SK-N-SH (cell line): ENCODE results near the gene CHST12. TPM values are rescaled to one million over a fixed set of nuclear protein-coding genes. Genes with fewer than 3 reads are reported as not detected.

Source experiments
- CTCF ChIA-PET: fragments of 300-600, 350-600 bp; formaldehyde crosslinking; extraction: SDS; loops from one replicate; lab custom pipeline; 2021; lab: Yijun Ruan, JAX
- POLR2A ChIA-PET: fragments of 350-600 bp; sonication (Branson Sonifier 250); formaldehyde crosslinking; extraction: SDS; loops from one replicate; lab custom pipeline; 2020; ENCODE audit warnings: antibody characterized with exemption, inconsistent platforms; lab: Yijun Ruan, JAX
- DNase-seq: peaks from one replicate; pipeline ENCODE4 v3.0.0; 2012
- H2AFZ ChIP-seq: fragments of 200-600 bp; sonication (generic); 2 replicates; pipeline ENCODE4 v1.8.1; 2016; ENCODE audit warnings: antibody characterized with exemption, mild to moderate bottlenecking, low read depth
- H3F3A ChIP-seq: fragments of 200-600 bp; sonication (generic); replicated peaks from 2 replicates; pipeline ENCODE3; 2016; ENCODE audit warnings: antibody characterized with exemption, mild to moderate bottlenecking; ENCODE audit not compliant: insufficient read depth
- H3K27ac ChIP-seq, 2 experiments: fragments of 200-500 bp in 1 of 2; fragments of 200-600 bp in 1 of 2; sonication (Bioruptor generic) in 1 of 2; sonication (generic), shearing (Covaris generic) in 1 of 2; 2 replicates each; pipeline versions ENCODE4 v1.5.1 to v1.6.1; 2014 to 2016; ENCODE audit warnings: low read depth in 2 of 2, inconsistent platforms in 1 of 2, low read length in 1 of 2, mild to moderate bottlenecking in 1 of 2, mixed read lengths in 1 of 2
- H3K27me3 ChIP-seq: fragments of 200-600 bp; sonication (generic), shearing (Covaris generic); 2 replicates; pipeline ENCODE4 v1.6.1; 2016; ENCODE audit warnings: mixed run types; ENCODE audit not compliant: insufficient read depth
- H3K36me3 ChIP-seq, 2 experiments: fragments of 200-500 bp in 1 of 2; fragments of 200-600 bp in 1 of 2; sonication (Bioruptor generic) in 1 of 2; sonication (generic) in 1 of 2; replicated peaks in 1 of 2; 2 replicates each; pipeline versions ENCODE3 to v1.5.1; 2014 to 2016; ENCODE audit warnings: low read length in 1 of 2, mild to moderate bottlenecking in 1 of 2; ENCODE audit not compliant: insufficient read depth in 2 of 2, control insufficient read depth in 1 of 2
- H3K4me1 ChIP-seq, 2 experiments: fragments of 200-500 bp in 1 of 2; fragments of 200-600 bp in 1 of 2; sonication (Bioruptor generic) in 1 of 2; sonication (generic), shearing (Covaris generic) in 1 of 2; 2 replicates each; pipeline versions ENCODE4 v1.5.1 to v1.6.1; 2014 to 2016; ENCODE audit warnings: low read depth in 1 of 2, low read length in 1 of 2, mixed run types in 1 of 2; ENCODE audit not compliant: insufficient read depth in 2 of 2, control insufficient read depth in 1 of 2
- H3K4me2 ChIP-seq: fragments of 200-600 bp; sonication (generic), shearing (Covaris generic); 2 replicates; pipeline ENCODE4 v1.6.1; 2017; ENCODE audit warnings: mixed run types
- H3K4me3 ChIP-seq, 2 experiments: fragments of 200-500 bp in 1 of 2; fragments of 200-600 bp in 1 of 2; sonication (Bioruptor generic) in 1 of 2; sonication (generic), shearing (Covaris generic) in 1 of 2; 2 replicates each; pipeline versions ENCODE4 v1.5.1 to v1.8.1; 2014 to 2016; ENCODE audit warnings: low read depth in 2 of 2, inconsistent platforms in 1 of 2, low read length in 1 of 2, mild to moderate bottlenecking in 1 of 2, mixed read lengths in 1 of 2, moderate library complexity in 1 of 2
- H3K79me2 ChIP-seq: fragments of 200-600 bp; sonication (generic); 2 replicates; pipeline ENCODE4 v1.8.1; 2017; ENCODE audit warnings: mild to moderate bottlenecking; ENCODE audit not compliant: insufficient read depth
- H3K9ac ChIP-seq: fragments of 200-600 bp; sonication (generic); 2 replicates; pipeline ENCODE4 v1.6.1; 2017; ENCODE audit warnings: mixed run types
- H3K9me2 ChIP-seq: fragments of 200-600 bp; sonication (generic); 2 replicates; pipeline ENCODE4 v1.6.1; 2017; ENCODE audit warnings: mixed run types
- H3K9me3 ChIP-seq: fragments of 200-600 bp; sonication (generic); 2 replicates; pipeline ENCODE4 v1.6.1; 2017; ENCODE audit warnings: mixed run types, mild to moderate bottlenecking, moderate library complexity
- H4K20me1 ChIP-seq: fragments of 200-600 bp; sonication (generic); 2 replicates; pipeline ENCODE4 v1.6.1; 2017; ENCODE audit warnings: mild to moderate bottlenecking, mixed run types; ENCODE audit not compliant: insufficient read depth
- CHD2 ChIP-seq: fragments of 150-350 bp; IDR thresholded peaks from 2 replicates; pipeline ENCODE4 v1.6.1; 2018; ENCODE audit warnings: low read length; ENCODE audit not compliant: partially characterized antibody
- EZH2phosphoT487 ChIP-seq: fragments of 200-600 bp; sonication (generic); IDR thresholded peaks from 2 replicates; pipeline ENCODE4 v1.6.1; 2017; ENCODE audit warnings: low read depth, mixed run types, mild to moderate bottlenecking, antibody characterized with exemption, moderate library complexity, borderline replicate concordance
- GATA2 ChIP-seq: sonication (generic); formaldehyde crosslinking; IDR thresholded peaks from 2 replicates; pipeline ENCODE4 v1.5.0; 2020; ENCODE audit warnings: mild to moderate bottlenecking, missing genetic modification reagents
- NFIC ChIP-seq: IDR thresholded peaks from 2 replicates; pipeline ENCODE4 v1.4.0; 2012; ENCODE audit warnings: borderline replicate concordance
- RAD21 ChIP-seq: IDR thresholded peaks from 2 replicates; pipeline ENCODE4 v1.6.1; 2012; ENCODE audit warnings: mild to moderate bottlenecking, low read length
- RFX5 ChIP-seq: IDR thresholded peaks from 2 replicates; pipeline ENCODE4 v1.6.1; 2012; ENCODE audit warnings: mild to moderate bottlenecking, improper control_type of control experiment, low read length
- SIN3A ChIP-seq: IDR thresholded peaks from 2 replicates; pipeline ENCODE4 v1.6.1; 2012; ENCODE audit warnings: low read depth, mild to moderate bottlenecking, low read length, moderate library complexity, borderline replicate concordance
- TAF1 ChIP-seq: IDR thresholded peaks from 2 replicates; pipeline ENCODE4 v1.6.1; 2012; ENCODE audit warnings: low read depth, mild to moderate bottlenecking, low read length, moderate library complexity, borderline replicate concordance
- TCF12 ChIP-seq: IDR thresholded peaks from 2 replicates; pipeline ENCODE4 v1.4.0; 2012
- WGBS: methylation state at CpG from one replicate; pipeline ENCODE4 v1.1.6; 2017; ENCODE audit warnings: low lambda C conversion rate; 5-methylcytosine and 5-hydroxymethylcytosine counted together
- polyA plus RNA-seq, 3 experiments: library from polyadenylated mRNA; depleted of rRNA; stranded (reverse); fragments of >200 nt; gene quantifications; 2 replicates each; pipeline ENCODE4 v1.2.3, GENCODE V29; 2012
- TF ChIP-seq, protein P1 (sequence below): IDR thresholded peaks from 2 replicates; pipeline ENCODE4 v1.4.0; 2012; ENCODE audit warnings: low read depth, borderline replicate concordance
- TF ChIP-seq, protein P2 (sequence below): IDR thresholded peaks from 2 replicates; pipeline ENCODE4 v1.4.0; 2012; ENCODE audit warnings: low read depth

The CHST12 gene
- polyA plus RNA-seq, 1 of the 3 experiments (the other 2 are of a cell fraction): 32.7 TPM

DNA sequence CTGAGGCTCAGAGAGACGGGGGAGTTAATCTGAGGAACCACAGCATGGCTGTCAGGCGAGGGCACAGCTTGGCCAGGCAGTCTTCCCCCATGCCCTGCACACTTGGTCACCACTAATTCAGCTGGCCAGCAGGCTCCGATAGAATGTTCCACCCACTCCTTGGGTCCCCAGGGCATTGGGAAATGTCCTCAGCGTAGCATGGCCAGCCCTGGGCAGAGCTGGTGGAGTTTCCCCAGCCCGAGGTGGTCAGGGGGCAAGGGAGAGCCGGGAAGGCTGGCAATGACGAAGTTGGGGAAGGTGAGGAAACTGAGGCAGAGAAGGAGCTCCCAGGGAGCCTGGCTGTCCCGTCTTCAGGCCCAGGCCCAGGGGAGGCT, 84.8 kb downstream of the CHST12 start (continued):
- TF ChIP-seq, protein P1, sequence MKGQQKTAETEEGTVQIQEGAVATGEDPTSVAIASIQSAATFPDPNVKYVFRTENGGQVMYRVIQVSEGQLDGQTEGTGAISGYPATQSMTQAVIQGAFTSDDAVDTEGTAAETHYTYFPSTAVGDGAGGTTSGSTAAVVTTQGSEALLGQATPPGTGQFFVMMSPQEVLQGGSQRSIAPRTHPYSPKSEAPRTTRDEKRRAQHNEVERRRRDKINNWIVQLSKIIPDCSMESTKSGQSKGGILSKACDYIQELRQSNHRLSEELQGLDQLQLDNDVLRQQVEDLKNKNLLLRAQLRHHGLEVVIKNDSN: no peak

DNA sequence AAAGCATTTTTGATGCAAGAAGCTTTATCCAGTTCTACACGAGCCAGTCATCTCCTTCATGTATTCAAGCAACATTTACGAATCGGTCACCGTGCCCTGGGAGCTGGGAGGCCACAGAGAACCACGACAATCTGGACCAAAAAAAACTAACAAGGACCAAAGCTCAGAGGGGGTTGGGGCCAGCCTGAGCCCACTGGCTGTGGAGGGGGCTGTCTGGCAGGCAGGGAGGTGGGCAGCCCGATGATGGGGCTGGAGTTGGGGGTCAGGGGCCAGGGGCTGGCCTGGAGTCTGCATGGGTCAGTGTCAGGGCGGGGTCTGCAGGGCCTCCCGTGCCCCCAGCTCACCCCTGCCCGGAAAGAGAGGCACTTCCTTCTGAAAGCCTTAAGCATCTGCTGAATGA, 85.3 kb downstream of the CHST12 start:
- Histone ChIP-seq H3K4me1 (peaks cover 5 to 7% of the 10 kb centered on the region in 2 experiments; a peak in 2 of 4 replicates), H3K27ac (no peak overlapping the region), H3K9me2 (no peaks in the 10 kb centered on the region), H2AFZ (no peak overlapping the region), H3K27me3 (no peaks in the 10 kb centered on the region), H3K79me2 (no peaks in the 10 kb centered on the region), H4K20me1 (no peaks in the 10 kb centered on the region), H3K9me3 (no peaks in the 10 kb centered on the region), H3F3A (no peaks in the 10 kb centered on the region), H3K4me3 (no peak overlapping the region), H3K4me2 (no peak overlapping the region), H3K36me3 (no peaks in the 10 kb centered on the region), H3K9ac (no peak overlapping the region)
- no peak for DNase-seq
- POLR2A ChIA-PET: no interaction called here
- 70% methylated on average over 9 of the region's 9 CpGs for WGBS
- TF ChIP-seq RAD21: no peak
- TF ChIP-seq TAF1: no peak
- TF ChIP-seq RFX5: no peak
- no peak for TF ChIP-seq NFIC
- no peak for TF ChIP-seq GATA2 (CRISPR knock-in tag)
- TF ChIP-seq SIN3A: no peak
- TF ChIP-seq, protein P1: no peak
- TF ChIP-seq, protein P2, sequence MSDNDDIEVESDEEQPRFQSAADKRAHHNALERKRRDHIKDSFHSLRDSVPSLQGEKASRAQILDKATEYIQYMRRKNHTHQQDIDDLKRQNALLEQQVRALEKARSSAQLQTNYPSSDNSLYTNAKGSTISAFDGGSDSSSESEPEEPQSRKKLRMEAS: no peak
- no peak for TF ChIP-seq CHD2
- TF ChIP-seq TCF12: no peak
- CTCF ChIA-PET: interaction anchor here (0.8 to 2.4 kb wide), 6 partner anchors 10 to 53 kb away, joined by 3 to 9 read pairs (median 5); no protein-coding TSS in a partner anchor

DNA sequence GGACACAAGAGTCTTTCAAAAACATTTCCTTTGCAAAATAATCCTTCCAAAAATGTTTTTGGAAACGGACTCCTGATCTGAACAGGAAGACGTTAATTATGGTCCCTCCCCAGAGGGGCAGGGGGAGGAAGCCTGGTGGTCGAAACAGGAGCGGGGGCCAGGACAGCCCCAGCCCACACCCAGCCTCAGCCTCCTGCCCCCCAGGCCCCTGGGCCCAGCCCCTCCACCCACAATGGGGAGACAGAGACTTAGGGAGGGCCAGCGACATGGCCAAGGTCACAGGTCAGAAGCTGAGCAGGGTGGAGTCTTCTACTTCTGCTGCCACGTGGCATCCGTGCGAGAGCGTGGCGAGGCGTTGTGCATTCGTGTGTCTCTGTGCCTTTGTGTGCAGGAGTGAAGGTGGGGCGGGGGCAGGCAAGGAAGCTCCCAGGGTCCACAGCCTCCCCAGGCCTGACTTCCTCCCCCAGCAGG, 86.8 kb downstream of the CHST12 start:
- Histone ChIP-seq H4K20me1 (no peaks in the 10 kb centered on the region), H3K4me3 (no peak overlapping the region), H2AFZ (no peak overlapping the region), H3K4me1 (peaks cover 10 to 14% of the 10 kb centered on the region in 2 experiments; a peak in 2 of 4 replicates), H3K9ac (no peak overlapping the region), H3K79me2 (no peaks in the 10 kb centered on the region), H3K27ac (no peak overlapping the region), H3K9me2 (no peaks in the 10 kb centered on the region), H3K36me3 (no peaks in the 10 kb centered on the region)
- DNase-seq: no peak
- ChIA-PET CTCF (interaction anchor here (0.6 to 1.2 kb wide), 5 partner anchors 21 to 856 kb away, joined by 3 to 6 read pairs (median 3); partner anchors contain the start of gene BRAT1), POLR2A (no interaction called here)
- TF ChIP-seq TCF12 (no peak), EZH2phosphoT487 (no peak)
- TF ChIP-seq, all 33 proteins: peak for 0
- H3K27me3 ChIP-seq: no peaks in the 10 kb centered on the region
- 86% methylated on average over 11 of the region's 13 CpGs for WGBS
- no peaks in the 10 kb centered on the region for H3K9me3 ChIP-seq
- H3F3A ChIP-seq: no peaks in the 10 kb centered on the region
- no peak overlapping the region for H3K4me2 ChIP-seq
